Measurements from ENCODE around the gene SKA1. TPM values are rescaled to one million over a fixed set of nuclear protein-coding genes. Genes with fewer than 3 reads are reported as not detected.

Gene SKA1
- total and polyA plus RNA-seq, 2 of the 13 experiments (the other 11 are each of a cell fraction or from before 2014, with no cell fraction given), result 5.3 to 21.3 TPM

DNA sequence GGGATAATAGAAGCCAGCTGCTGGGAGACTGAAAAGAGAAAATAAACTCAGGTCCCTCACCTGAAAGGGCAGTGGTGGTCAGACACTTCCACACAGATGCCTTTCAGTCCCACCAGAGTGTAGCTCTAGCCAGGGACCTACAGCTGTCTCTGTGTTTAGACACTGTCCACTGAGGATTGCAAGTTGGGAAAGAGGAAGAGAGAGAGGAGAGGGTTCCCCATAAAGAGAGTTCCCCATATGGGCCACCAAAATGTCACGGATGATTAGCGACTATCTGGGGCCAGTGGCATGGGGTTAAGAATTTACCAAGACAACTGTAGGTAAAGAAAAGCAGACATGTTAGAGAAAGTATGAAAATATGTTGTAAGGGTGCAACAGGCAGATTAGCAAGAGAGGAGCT lies 36.7 kb upstream of the SKA1 start (continued):
- TF ChIP-seq, protein P1, sequence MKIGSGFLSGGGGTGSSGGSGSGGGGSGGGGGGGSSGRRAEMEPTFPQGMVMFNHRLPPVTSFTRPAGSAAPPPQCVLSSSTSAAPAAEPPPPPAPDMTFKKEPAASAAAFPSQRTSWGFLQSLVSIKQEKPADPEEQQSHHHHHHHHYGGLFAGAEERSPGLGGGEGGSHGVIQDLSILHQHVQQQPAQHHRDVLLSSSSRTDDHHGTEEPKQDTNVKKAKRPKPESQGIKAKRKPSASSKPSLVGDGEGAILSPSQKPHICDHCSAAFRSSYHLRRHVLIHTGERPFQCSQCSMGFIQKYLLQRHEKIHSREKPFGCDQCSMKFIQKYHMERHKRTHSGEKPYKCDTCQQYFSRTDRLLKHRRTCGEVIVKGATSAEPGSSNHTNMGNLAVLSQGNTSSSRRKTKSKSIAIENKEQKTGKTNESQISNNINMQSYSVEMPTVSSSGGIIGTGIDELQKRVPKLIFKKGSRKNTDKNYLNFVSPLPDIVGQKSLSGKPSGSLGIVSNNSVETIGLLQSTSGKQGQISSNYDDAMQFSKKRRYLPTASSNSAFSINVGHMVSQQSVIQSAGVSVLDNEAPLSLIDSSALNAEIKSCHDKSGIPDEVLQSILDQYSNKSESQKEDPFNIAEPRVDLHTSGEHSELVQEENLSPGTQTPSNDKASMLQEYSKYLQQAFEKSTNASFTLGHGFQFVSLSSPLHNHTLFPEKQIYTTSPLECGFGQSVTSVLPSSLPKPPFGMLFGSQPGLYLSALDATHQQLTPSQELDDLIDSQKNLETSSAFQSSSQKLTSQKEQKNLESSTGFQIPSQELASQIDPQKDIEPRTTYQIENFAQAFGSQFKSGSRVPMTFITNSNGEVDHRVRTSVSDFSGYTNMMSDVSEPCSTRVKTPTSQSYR (CRISPR knock-in tag; IDR thresholded peaks at IDR 0.05; ENCODE audit: borderline replicate concordance), result no peak

DNA sequence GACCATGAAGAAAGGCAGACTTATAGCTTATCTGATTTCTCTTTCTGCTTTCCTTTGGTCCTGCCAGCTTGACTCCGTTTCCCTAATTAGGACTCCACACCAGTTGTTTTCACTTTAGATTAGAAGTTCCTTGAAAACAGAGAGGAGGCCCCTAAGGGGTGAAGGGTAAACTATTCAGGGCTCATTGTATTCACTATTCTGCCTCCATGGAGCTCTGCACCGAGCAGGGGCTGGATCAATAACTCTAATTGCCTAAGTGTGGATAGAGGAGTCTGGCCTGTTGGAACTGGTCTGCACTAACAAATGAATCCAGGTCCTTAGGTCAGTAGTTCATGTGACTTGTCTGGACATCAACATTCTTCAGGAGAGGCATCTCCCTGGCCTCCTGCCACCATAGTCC lies 36.1 kb upstream of the SKA1 start:
- Histone ChIP-seq H3K9me3 (ENCODE audit: low read length) (no peaks in the 10 kb centered on the region), H3K4me3 (replicated peaks in 1 of 3; ENCODE audit: insufficient read depth in 1 of 3, low read depth in 2 of 3, low read length in 3 of 3) (no peak overlapping the region), H4K20me1 (ENCODE audit: insufficient read depth, low read length) (no peaks in the 10 kb centered on the region), H3K4me2 (ENCODE audit: low read depth, low read length) (no peak overlapping the region), H3K27me3 (ENCODE audit: control insufficient read depth in 1 of 2, insufficient read depth in 2 of 2, low read length in 2 of 2) (0 out of 5 replicates have a peak, but pooled peaks cover 0 to under 1% of the 10 kb centered on the region in 2 experiments), H3K79me2 (ENCODE audit: insufficient read depth, low read length) (no peaks in the 10 kb centered on the region), H3K36me3 (replicated peaks in 1 of 2; ENCODE audit: control insufficient read depth in 1 of 2, insufficient read depth in 2 of 2, low read length in 2 of 2) (no peaks in the 10 kb centered on the region), H3K9ac (ENCODE audit: insufficient read depth, low read depth, low read length) (no peak overlapping the region), H3K4me1 (ENCODE audit: insufficient read depth, low read length) (no peaks in the 10 kb centered on the region), H2AFZ (ENCODE audit: low read length) (no peak overlapping the region), H3K27ac (ENCODE audit: extremely low read length, insufficient read depth, low read length) (no peak overlapping the region)
- DNase-seq (ENCODE audit: low spot score), result no peak
- peak; percentile 44; the same call in 1 of the 3 replicates for ATAC-seq
- WGBS (ENCODE audit: low lambda C conversion rate), result 0% methylated on average over 2 of the region's 2 CpGs
- BruUV-seq (replicated peaks), result no TSS peak
- CTCF ChIA-PET (ENCODE audit: low intra/inter-chr PET ratio, low total read pairs), result no interaction called here
- FAIRE-seq, result no peak
- POLR2A ChIA-PET, result no interaction called here
- intact Hi-C loops (cut with micrococcal nuclease; ENCODE audit: unreplicated experiment), result no loop called here
- in situ Hi-C loops (cut with HindIII; ENCODE audit: extremely low pct_ligation_motif_present, low pct_unique_long_range_greater_than_20kb), result no loop called here
- TF ChIP-seq, protein P2, sequence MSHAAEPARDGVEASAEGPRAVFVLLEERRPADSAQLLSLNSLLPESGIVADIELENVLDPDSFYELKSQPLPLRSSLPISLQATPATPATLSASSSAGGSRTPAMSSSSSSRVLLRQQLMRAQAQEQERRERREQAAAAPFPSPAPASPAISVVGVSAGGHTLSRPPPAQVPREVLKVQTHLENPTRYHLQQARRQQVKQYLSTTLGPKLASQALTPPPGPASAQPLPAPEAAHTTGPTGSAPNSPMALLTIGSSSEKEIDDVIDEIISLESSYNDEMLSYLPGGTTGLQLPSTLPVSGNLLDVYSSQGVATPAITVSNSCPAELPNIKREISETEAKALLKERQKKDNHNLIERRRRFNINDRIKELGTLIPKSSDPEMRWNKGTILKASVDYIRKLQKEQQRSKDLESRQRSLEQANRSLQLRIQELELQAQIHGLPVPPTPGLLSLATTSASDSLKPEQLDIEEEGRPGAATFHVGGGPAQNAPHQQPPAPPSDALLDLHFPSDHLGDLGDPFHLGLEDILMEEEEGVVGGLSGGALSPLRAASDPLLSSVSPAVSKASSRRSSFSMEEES (CRISPR knock-in tag; IDR thresholded peaks at IDR 0.05), result no peak
- no peak for TF ChIP-seq ZNF17 (CRISPR knock-in tag; IDR thresholded peaks at IDR 0.05)
- TF ChIP-seq, protein P3, sequence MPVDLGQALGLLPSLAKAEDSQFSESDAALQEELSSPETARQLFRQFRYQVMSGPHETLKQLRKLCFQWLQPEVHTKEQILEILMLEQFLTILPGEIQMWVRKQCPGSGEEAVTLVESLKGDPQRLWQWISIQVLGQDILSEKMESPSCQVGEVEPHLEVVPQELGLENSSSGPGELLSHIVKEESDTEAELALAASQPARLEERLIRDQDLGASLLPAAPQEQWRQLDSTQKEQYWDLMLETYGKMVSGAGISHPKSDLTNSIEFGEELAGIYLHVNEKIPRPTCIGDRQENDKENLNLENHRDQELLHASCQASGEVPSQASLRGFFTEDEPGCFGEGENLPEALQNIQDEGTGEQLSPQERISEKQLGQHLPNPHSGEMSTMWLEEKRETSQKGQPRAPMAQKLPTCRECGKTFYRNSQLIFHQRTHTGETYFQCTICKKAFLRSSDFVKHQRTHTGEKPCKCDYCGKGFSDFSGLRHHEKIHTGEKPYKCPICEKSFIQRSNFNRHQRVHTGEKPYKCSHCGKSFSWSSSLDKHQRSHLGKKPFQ (CRISPR knock-in tag; IDR thresholded peaks at IDR 0.05; ENCODE audit: insufficient replicate concordance), result no peak
- no peak for TF ChIP-seq ARHGAP35 (CRISPR knock-in tag; IDR thresholded peaks at IDR 0.05; ENCODE audit: borderline replicate concordance)
- TF ChIP-seq ZBTB21 (CRISPR knock-in tag; IDR thresholded peaks at IDR 0.05), result no peak
- TF ChIP-seq MIER3 (CRISPR knock-in tag; IDR thresholded peaks at IDR 0.05; ENCODE audit: borderline replicate concordance), result no peak
- no peak for TF ChIP-seq ZFP37 (CRISPR knock-in tag; IDR thresholded peaks at IDR 0.05; ENCODE audit: borderline replicate concordance)
- TF ChIP-seq CC2D1A (CRISPR knock-in tag; IDR thresholded peaks at IDR 0.05), result no peak
- TF ChIP-seq ZNF709 (CRISPR knock-in tag; IDR thresholded peaks at IDR 0.05), result no peak
- TF ChIP-seq FOXJ3 (CRISPR knock-in tag; IDR thresholded peaks at IDR 0.05; ENCODE audit: borderline replicate concordance), result no peak
- no peak for TF ChIP-seq FOSL2 (CRISPR knock-in tag; IDR thresholded peaks at IDR 0.05)
- no peak for TF ChIP-seq KDM4B (CRISPR knock-in tag; IDR thresholded peaks at IDR 0.05)
- no peak for TF ChIP-seq NONO (IDR thresholded peaks at IDR 0.05)
- no peak for TF ChIP-seq NONO (CRISPR knock-in tag; conservative IDR thresholded peaks at IDR 0.05)
- TF ChIP-seq AHR (CRISPR knock-in tag; IDR thresholded peaks at IDR 0.05), result no peak
- TF ChIP-seq ZNF556 (CRISPR knock-in tag; IDR thresholded peaks at IDR 0.05; ENCODE audit: borderline replicate concordance), result no peak
- TF ChIP-seq, protein P4, sequence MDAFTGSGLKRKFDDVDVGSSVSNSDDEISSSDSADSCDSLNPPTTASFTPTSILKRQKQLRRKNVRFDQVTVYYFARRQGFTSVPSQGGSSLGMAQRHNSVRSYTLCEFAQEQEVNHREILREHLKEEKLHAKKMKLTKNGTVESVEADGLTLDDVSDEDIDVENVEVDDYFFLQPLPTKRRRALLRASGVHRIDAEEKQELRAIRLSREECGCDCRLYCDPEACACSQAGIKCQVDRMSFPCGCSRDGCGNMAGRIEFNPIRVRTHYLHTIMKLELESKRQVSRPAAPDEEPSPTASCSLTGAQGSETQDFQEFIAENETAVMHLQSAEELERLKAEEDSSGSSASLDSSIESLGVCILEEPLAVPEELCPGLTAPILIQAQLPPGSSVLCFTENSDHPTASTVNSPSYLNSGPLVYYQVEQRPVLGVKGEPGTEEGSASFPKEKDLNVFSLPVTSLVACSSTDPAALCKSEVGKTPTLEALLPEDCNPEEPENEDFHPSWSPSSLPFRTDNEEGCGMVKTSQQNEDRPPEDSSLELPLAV (CRISPR knock-in tag; conservative IDR thresholded peaks at IDR 0.05; ENCODE audit: low read depth), result no peak
